ENCODE results near the gene GABRD. TPM values are rescaled to one million over a fixed set of nuclear protein-coding genes. Genes with fewer than 3 reads are reported as not detected.

Gene GABRD
- total and polyA plus RNA-seq, 2 of the 13 experiments (the other 11 are each of a cell fraction or from before 2014, with no cell fraction given) = not detected

- TF ChIP-seq ZMAT3 (CRISPR knock-in tag; conservative IDR thresholded peaks at IDR 0.05) (0 out of 2 replicates have a peak, but pooled peaks have one; percentile 30), FOXK2 (IDR thresholded peaks at IDR 0.05) (no peak), ZBTB10 (CRISPR knock-in tag; IDR thresholded peaks at IDR 0.05; ENCODE audit: borderline replicate concordance) (no peak), ZNF230 (CRISPR knock-in tag; IDR thresholded peaks at IDR 0.05) (no peak), ZNF446 (CRISPR knock-in tag; IDR thresholded peaks at IDR 0.05) (no peak), KDM3A (CRISPR knock-in tag; IDR thresholded peaks at IDR 0.05; ENCODE audit: low read depth) (no peak), ZSCAN5A (CRISPR knock-in tag; IDR thresholded peaks at IDR 0.05; ENCODE audit: borderline replicate concordance) (no peak), THAP7 (CRISPR knock-in tag; IDR thresholded peaks at IDR 0.05) (no peak), ZNF350 (CRISPR knock-in tag; IDR thresholded peaks at IDR 0.05; ENCODE audit: borderline replicate concordance, low read depth) (no peak; the same call in 1 of the 2 replicates), ATAD3A (CRISPR knock-in tag; IDR thresholded peaks at IDR 0.05) (no peak), E2F5 (CRISPR knock-in tag; conservative IDR thresholded peaks at IDR 0.05) (no peak), RAD51 (IDR thresholded peaks at IDR 0.05; ENCODE audit: borderline replicate concordance) (no peak), CREB3 (CRISPR knock-in tag; IDR thresholded peaks at IDR 0.05) (no peak), ZNF253 (CRISPR knock-in tag; IDR thresholded peaks at IDR 0.05; ENCODE audit: borderline replicate concordance) (no peak), MEIS2 (CRISPR knock-in tag; IDR thresholded peaks at IDR 0.05) (no peak), SNAPC2 (CRISPR knock-in tag; IDR thresholded peaks at IDR 0.05) (no peak), ZBTB3 (CRISPR knock-in tag; IDR thresholded peaks at IDR 0.05; ENCODE audit: borderline replicate concordance, low read depth) (no peak), AGO1 (IDR thresholded peaks at IDR 0.05; ENCODE audit: low read depth, low read length, poor library complexity, severe bottlenecking) (peak; percentile 23), HMG20A (CRISPR knock-in tag; IDR thresholded peaks at IDR 0.05; ENCODE audit: borderline replicate concordance) (no peak), NFE2L1 (CRISPR knock-in tag; IDR thresholded peaks at IDR 0.05; ENCODE audit: borderline replicate concordance) (no peak), ZBTB26 (CRISPR knock-in tag; IDR thresholded peaks at IDR 0.05; ENCODE audit: borderline replicate concordance) (0 out of 2 replicates have a peak, but pooled peaks have one; percentile 45), GATAD1 (CRISPR knock-in tag; IDR thresholded peaks at IDR 0.05) (no peak; the same call in 1 of the 2 replicates)
These were observed 28.0 kb downstream of the GABRD start (continued) for GRCh38 chr1:2046953-2047748.

Data from HepG2 (cell line).